Gastrocnemius medialis (tissue), 4 donors: ENCODE results near the gene ARF4.
"Not testable (repeated sequence)": the region's sequence is repeated elsewhere in the genome, so short reads cannot be mapped to it uniquely, and the experiment has no call there.

ENCODE experiments used
- POLR2A ChIP-seq, 2 donors: fragments of 450-650 bp; IDR thresholded peaks; one replicate each; pipeline ENCODE4 v1.6.1; 2017; ENCODE audit warnings: antibody characterized with exemption in 2 of 2, mild to moderate bottlenecking in 2 of 2, moderate library complexity in 2 of 2
- TF ChIP-seq, protein P1 (sequence below), 5 experiments: fragments of 450-650 bp in 3 of 5; fragments of 200-600 bp in 2 of 5; sonication (generic) in 2 of 5; IDR thresholded peaks in 4 of 5; conservative IDR thresholded peaks in 1 of 5; 1 replicate in 4 of 5; 2 replicates in 1 of 5; pipeline ENCODE4 v1.5.1; 2016 to 2019; ENCODE audit warnings: antibody characterized with exemption in 5 of 5, mild to moderate bottlenecking in 3 of 5, moderate library complexity in 3 of 5

GRCh38 chr3:57634259-57634658 is 37.1 kb upstream of the ARF4 start:
- not testable (repeated sequence) for TF ChIP-seq POLR2A (IDR thresholded peaks at IDR 0.05)
- TF ChIP-seq, protein P1, sequence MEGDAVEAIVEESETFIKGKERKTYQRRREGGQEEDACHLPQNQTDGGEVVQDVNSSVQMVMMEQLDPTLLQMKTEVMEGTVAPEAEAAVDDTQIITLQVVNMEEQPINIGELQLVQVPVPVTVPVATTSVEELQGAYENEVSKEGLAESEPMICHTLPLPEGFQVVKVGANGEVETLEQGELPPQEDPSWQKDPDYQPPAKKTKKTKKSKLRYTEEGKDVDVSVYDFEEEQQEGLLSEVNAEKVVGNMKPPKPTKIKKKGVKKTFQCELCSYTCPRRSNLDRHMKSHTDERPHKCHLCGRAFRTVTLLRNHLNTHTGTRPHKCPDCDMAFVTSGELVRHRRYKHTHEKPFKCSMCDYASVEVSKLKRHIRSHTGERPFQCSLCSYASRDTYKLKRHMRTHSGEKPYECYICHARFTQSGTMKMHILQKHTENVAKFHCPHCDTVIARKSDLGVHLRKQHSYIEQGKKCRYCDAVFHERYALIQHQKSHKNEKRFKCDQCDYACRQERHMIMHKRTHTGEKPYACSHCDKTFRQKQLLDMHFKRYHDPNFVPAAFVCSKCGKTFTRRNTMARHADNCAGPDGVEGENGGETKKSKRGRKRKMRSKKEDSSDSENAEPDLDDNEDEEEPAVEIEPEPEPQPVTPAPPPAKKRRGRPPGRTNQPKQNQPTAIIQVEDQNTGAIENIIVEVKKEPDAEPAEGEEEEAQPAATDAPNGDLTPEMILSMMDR (IDR thresholded peaks at IDR 0.05 in 4 of 5, conservative IDR thresholded peaks at IDR 0.05 in 1 of 5): not testable (repeated sequence)
